Fibroblast of lung (primary cell): Measurements from ENCODE around the gene ZNF385D. TPM values are rescaled to one million over a fixed set of nuclear protein-coding genes. Genes with fewer than 3 reads are reported as not detected.

Source experiments
- DNase-seq, 2 donors: peaks; one replicate each; pipeline versions ENCODE4 v3.0.0 to v3.0.0-alpha.2; 2010; ENCODE audit warnings: low read depth in 2 of 2
- H2AFZ ChIP-seq: 2 replicates; pipeline ENCODE4 v1.5.1; 2012; ENCODE audit warnings: low read length, control low read depth, inconsistent platforms
- H3K27ac ChIP-seq: 2 replicates; pipeline ENCODE4 v1.5.1; 2011; ENCODE audit warnings: low read length, control low read depth; ENCODE audit not compliant: insufficient read depth
- H3K27me3 ChIP-seq: 2 replicates; pipeline ENCODE4 v1.5.1; 2011; ENCODE audit warnings: mild to moderate bottlenecking, low read length; ENCODE audit not compliant: control insufficient read depth, insufficient read depth
- H3K36me3 ChIP-seq: 2 replicates; pipeline ENCODE4 v1.5.1; 2011; ENCODE audit warnings: low read length; ENCODE audit not compliant: control insufficient read depth, insufficient read depth
- H3K4me1 ChIP-seq: 2 replicates; pipeline ENCODE4 v1.5.1; 2011; ENCODE audit warnings: low read length; ENCODE audit not compliant: control insufficient read depth, insufficient read depth; ENCODE audit errors: extremely low read depth
- H3K4me2 ChIP-seq: 2 replicates; pipeline ENCODE4 v1.5.1; 2011; ENCODE audit warnings: low read length, control low read depth; ENCODE audit not compliant: insufficient read depth; ENCODE audit errors: extremely low read depth
- H3K4me3 ChIP-seq, 4 experiments: fragments of 200-600 bp in 1 of 4; sonication (generic) in 1 of 4; replicated peaks in 1 of 4; 2 replicates each; pipeline ENCODE4 v1.5.1; 2011 to 2016; ENCODE audit warnings: low read length in 4 of 4, low read depth in 3 of 4, mild to moderate bottlenecking in 3 of 4, control low read depth in 2 of 4, inconsistent platforms in 1 of 4, mixed read lengths in 1 of 4; ENCODE audit not compliant: insufficient read depth in 1 of 4; ENCODE audit errors: control extremely low read depth in 1 of 4
- H3K79me2 ChIP-seq: 2 replicates; pipeline ENCODE4 v1.5.1; 2012; ENCODE audit warnings: mild to moderate bottlenecking, low read length, inconsistent platforms; ENCODE audit not compliant: control insufficient read depth, insufficient read depth
- H3K9ac ChIP-seq: 2 replicates; pipeline ENCODE4 v1.5.1; 2011; ENCODE audit warnings: mild to moderate bottlenecking, low read length, control low read depth; ENCODE audit not compliant: insufficient read depth
- H3K9me3 ChIP-seq: 2 replicates; pipeline ENCODE4 v1.5.1; 2012; ENCODE audit warnings: low read depth, low read length; ENCODE audit not compliant: control insufficient read depth, insufficient read depth
- H4K20me1 ChIP-seq: 2 replicates; pipeline ENCODE4 v1.5.1; 2011; ENCODE audit warnings: low read length; ENCODE audit not compliant: control insufficient read depth, insufficient read depth; ENCODE audit errors: extremely low read depth
- EZH2 ChIP-seq: IDR thresholded peaks from 2 replicates; pipeline ENCODE4 v1.5.1; 2012; ENCODE audit warnings: low read length, control low read depth, mild to moderate bottlenecking; ENCODE audit errors: missing control alignments
- polyA plus RNA-seq, 2 donors: library from polyadenylated mRNA; depleted of rRNA in 1 of 2; stranded (reverse) in 1 of 2; unstranded in 1 of 2; fragments of >200 nt; gene quantifications; 2 replicates each; pipeline ENCODE4 v1.2.1, GENCODE V29; 2011 to 2012; ENCODE audit warnings: missing spikeins in 1 of 2
- total RNA-seq: library from RNA; depleted of rRNA; stranded (reverse); fragments of >200 nt; gene quantifications from 2 replicates; pipeline ENCODE4 v1.2.1, GENCODE V29; 2014
- TF ChIP-seq, protein P1 (sequence below), 2 donors: IDR thresholded peaks in 1 of 2; conservative IDR thresholded peaks in 1 of 2; 1 replicate in 1 of 2; 2 replicates in 1 of 2; pipeline ENCODE4 v1.5.1; 2011 to 2012; ENCODE audit warnings: low read length in 2 of 2, control low read depth in 1 of 2, inconsistent platforms in 1 of 2, low read depth in 1 of 2, mild to moderate bottlenecking in 1 of 2

The ZNF385D gene
- total and polyA plus RNA-seq, 2 donors (not counting 1 experiment from before 2014, with no cell fraction given) = 0.83 to 1.9 TPM

DNA sequence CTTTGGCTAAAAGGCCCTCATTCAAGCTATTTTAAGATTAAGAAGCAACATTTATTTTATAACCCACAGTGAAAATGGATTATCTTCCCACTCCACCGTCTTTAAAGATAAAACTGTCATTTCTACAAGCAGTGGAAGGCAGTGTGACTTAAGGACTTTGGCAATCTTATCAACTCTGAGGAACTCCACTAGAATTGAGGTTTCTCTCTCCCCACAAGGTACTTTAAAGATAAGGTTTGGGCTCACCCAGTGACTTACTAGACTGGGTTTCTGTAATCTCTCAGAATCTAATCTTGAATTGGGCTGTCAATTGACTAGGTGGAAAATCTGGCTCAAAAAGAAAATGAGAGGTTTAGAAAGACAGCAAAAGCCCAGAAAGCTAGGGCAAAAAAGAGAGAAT is 21.7 kb downstream of the ZNF385D start:
- H2AFZ ChIP-seq = no peak overlapping the region
- H3K36me3 ChIP-seq = no peaks in the 10 kb centered on the region
- H3K4me2 ChIP-seq = no peak overlapping the region
- peak in 1 of 2 donors; percentile 73 for DNase-seq
- H3K4me3 ChIP-seq = no peak overlapping the region
- no peaks in the 10 kb centered on the region for H3K4me1 ChIP-seq
- TF ChIP-seq, protein P1, sequence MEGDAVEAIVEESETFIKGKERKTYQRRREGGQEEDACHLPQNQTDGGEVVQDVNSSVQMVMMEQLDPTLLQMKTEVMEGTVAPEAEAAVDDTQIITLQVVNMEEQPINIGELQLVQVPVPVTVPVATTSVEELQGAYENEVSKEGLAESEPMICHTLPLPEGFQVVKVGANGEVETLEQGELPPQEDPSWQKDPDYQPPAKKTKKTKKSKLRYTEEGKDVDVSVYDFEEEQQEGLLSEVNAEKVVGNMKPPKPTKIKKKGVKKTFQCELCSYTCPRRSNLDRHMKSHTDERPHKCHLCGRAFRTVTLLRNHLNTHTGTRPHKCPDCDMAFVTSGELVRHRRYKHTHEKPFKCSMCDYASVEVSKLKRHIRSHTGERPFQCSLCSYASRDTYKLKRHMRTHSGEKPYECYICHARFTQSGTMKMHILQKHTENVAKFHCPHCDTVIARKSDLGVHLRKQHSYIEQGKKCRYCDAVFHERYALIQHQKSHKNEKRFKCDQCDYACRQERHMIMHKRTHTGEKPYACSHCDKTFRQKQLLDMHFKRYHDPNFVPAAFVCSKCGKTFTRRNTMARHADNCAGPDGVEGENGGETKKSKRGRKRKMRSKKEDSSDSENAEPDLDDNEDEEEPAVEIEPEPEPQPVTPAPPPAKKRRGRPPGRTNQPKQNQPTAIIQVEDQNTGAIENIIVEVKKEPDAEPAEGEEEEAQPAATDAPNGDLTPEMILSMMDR (conservative IDR thresholded peaks at IDR 0.05 in 1 of 2, IDR thresholded peaks at IDR 0.05 in 1 of 2; ENCODE audit: low read depth in 1 of 2, low read length in 2 of 2) = no peak
- no peak for TF ChIP-seq EZH2
- no peaks in the 10 kb centered on the region for H3K9me3 ChIP-seq
- no peaks in the 10 kb centered on the region for H3K79me2 ChIP-seq
- H3K27me3 ChIP-seq = no peaks in the 10 kb centered on the region
- no peak overlapping the region for H3K9ac ChIP-seq
- no peak overlapping the region for H3K27ac ChIP-seq
- no peaks in the 10 kb centered on the region for H4K20me1 ChIP-seq

- H3K9ac ChIP-seq = no peak overlapping the region
- H3K4me2 ChIP-seq = no peak overlapping the region
- TF ChIP-seq EZH2 = no peak
- TF ChIP-seq, protein P1 (conservative IDR thresholded peaks at IDR 0.05 in 1 of 2, IDR thresholded peaks at IDR 0.05 in 1 of 2; ENCODE audit: low read depth in 1 of 2, low read length in 2 of 2) = no peak
- H3K27ac ChIP-seq = no peak overlapping the region
- no peaks in the 10 kb centered on the region for H3K79me2 ChIP-seq
- DNase-seq = no peak
- H3K36me3 ChIP-seq = no peaks in the 10 kb centered on the region
- no peaks in the 10 kb centered on the region for H3K27me3 ChIP-seq
- H2AFZ ChIP-seq = no peak overlapping the region
- no peaks in the 10 kb centered on the region for H4K20me1 ChIP-seq
- H3K4me3 ChIP-seq = no peak overlapping the region
- no peaks in the 10 kb centered on the region for H3K9me3 ChIP-seq
- H3K4me1 ChIP-seq = peaks cover 3% of the 10 kb centered on the region
Measured at GRCh38 chr3:21722768-21723167, 28.2 kb downstream of the ZNF385D start.

DNA sequence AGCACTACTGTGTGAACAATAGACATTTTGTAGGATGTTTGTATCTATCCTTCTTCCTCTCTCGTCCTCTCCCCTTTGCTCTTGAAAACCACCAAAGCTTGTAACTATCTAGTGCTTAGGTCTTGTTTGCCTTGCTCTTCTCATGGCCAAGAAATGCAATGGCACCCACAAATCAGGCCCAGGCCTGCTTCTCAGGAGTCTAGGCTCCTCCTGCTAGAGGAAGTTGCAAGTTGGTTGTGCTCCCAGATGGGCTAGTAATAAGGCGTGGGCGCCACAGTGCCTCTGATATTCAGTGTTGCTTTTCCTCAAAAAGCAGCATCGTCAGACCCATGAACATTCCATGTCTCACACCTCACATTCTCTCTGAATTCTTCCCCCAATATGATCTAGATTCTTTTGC is 28.7 kb downstream of the ZNF385D start:
- Histone ChIP-seq H3K79me2 (no peaks in the 10 kb centered on the region), H3K9me3 (no peaks in the 10 kb centered on the region), H3K4me1 (peaks cover 4% of the 10 kb centered on the region), H3K9ac (no peak overlapping the region), H3K4me3 (no peak overlapping the region), H3K27ac (no peak overlapping the region), H3K27me3 (no peaks in the 10 kb centered on the region), H3K36me3 (no peaks in the 10 kb centered on the region), H2AFZ (no peak overlapping the region), H4K20me1 (no peaks in the 10 kb centered on the region), H3K4me2 (no peak overlapping the region)
- TF ChIP-seq EZH2 = no peak
- TF ChIP-seq, protein P1 (conservative IDR thresholded peaks at IDR 0.05 in 1 of 2, IDR thresholded peaks at IDR 0.05 in 1 of 2; ENCODE audit: low read depth in 1 of 2, low read length in 2 of 2) = no peak
- no peak for DNase-seq
